NCI-H524 (cell line): Measurements from ENCODE around the gene SLC41A2.

Source experiments
- DNase-seq, 2 experiments: peaks; one replicate each; lab custom pipeline; 2025; lab: John Stamatoyannopoulos, UW

Gene SLC41A2

DNA sequence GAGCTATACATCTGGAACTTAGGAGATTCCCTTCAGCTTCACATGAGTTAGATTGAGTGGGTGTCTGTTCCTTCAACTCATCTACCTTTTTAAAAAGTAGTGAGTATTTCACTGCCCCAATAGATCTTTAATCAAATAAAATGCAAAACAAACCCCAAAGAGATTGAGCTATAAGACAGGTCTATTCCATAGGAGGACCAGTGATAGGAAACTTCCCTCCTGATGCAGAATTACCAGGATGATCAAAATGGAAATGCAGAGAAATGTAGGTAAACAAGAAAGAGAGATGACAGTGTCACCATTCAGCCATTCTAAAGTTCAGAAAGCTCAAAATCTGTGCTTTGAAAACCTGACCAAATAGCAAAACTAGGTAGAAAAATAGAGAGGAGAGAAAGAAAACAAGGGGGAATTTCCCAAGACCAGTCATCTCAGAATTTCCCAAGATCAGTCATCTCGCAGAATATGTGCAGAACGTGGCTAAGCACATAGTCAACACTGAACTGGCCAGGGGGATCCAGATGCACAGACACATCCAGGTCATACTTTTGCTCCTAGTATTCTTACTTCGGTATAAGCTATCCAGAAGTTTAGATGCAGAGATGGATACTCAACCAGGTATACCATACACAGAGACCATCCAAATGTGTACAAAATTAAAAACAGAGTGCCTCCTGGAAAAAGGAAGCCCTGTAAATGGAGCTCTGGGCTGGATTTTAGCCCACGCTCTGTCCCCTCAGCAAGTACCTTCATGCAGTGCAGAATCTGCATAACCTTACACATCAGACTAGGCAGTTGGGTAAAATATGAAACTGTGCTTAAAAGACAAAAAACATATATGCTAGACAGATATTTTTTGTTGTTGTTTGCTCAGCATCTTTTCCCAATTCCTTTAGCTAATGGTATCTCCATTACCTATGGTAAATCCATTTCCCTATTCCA is 27.4 kb downstream of the SLC41A2 start:
- no peak for DNase-seq

DNA sequence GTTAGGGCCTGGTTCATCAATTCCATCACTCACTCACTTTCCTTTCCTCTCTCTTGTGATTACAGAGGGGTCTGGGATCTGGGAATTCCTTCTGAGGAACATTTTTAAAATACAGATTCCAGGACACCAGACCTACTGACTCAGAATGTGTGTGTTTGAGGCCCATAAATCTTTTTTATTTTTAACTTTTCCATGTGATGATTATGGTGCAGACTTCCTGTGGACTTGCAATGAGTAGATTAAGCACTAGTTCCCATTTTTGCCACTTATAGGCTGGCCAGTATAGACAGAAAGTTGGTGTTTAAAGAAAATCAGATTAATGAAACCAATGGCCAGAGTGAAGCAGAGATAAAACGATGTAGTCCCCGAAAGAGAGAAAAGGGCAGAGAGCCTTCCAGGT is 28.1 kb downstream of the SLC41A2 start:
- no peak for DNase-seq

DNA sequence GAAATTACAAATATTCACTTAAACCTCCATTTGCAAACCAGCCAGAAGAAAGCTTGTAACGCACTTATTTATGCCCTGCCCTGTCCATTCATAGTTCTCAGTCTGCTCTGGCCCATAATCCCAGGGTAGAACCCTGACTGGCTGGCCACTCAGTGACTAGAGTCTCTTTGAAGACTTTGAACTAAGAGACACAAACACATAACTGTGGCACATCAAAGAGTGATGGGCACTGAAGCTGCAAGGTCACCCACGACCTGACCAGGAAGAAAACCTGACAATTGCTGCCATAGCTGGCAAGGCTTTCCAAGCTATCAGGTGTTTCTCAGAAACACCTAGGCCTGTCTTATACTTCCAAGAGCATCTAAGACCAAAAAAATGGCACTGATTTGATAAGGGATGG is 28.7 kb downstream of the SLC41A2 start:
- DNase-seq: no peak

DNA sequence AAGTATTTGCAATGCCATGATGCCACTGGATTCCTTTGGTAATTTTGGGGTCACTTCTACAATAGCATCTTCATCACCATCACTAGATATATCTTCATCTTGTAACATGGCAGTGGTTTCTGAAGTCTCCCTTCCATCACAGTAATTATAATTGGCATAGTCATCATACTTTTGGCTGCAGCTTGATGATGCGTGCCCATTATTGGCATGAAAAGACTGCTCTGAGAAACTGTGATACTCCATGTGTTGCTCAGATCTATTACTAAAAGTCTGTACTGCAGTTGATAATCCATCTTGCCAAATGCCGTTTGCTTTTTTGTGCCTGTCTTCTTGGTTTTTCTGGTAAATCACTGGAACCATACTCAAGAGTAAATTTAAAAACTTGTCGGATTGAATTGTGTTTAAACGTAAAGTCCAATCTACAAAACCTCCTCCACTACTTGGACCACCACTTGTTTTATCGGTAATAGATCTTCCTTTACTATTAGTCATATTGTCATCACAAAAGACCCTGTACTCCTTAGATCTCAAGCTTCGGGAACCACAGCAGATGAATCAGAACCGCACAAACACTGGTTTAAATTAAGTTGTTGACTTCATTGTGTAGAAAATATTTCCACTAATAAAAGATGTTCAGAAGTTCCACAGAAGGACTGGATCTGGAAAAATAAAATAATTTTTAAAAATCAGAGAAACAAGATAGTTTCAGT is 29.9 kb downstream of the SLC41A2 start:
- no peak for DNase-seq

DNA sequence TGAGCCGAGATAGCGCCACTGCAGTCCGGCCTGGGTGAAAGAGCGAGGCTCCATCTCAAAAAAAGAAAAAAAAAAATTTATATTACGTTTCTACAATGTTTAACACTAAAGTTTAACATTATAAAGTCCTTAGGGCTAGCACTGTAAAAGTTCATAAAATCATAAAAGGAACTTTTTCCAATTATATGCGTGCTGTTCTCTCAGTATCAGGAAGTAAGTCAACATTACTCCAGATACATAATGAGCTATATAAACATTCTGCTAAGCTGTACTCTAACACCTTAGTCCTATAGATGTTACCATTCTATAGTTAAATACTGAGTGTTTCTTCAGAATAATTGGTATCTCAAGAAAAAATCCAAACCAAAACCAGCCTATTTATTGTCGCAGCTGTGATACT is 32.6 kb downstream of the SLC41A2 start:
- no peak for DNase-seq

DNA sequence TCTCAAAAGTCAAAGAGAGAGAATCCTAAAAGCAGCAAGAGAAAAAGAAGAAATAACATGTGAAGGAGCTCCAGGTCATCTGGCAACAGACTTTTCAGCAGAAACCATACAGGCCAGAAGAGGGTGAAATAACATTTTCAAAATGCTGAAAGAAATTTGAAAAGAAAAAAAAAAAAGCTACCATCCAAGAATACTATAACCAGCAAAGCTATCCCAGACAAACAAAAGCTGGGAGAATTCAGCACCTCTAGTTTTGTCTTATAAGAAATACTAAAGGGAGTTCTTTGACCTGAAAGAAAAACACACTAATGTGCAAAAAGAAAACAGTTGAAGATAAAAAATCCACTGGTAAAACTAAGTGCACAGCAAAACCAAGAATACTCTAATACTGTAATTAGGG is 36.8 kb downstream of the SLC41A2 start:
- DNase-seq: no peak

DNA sequence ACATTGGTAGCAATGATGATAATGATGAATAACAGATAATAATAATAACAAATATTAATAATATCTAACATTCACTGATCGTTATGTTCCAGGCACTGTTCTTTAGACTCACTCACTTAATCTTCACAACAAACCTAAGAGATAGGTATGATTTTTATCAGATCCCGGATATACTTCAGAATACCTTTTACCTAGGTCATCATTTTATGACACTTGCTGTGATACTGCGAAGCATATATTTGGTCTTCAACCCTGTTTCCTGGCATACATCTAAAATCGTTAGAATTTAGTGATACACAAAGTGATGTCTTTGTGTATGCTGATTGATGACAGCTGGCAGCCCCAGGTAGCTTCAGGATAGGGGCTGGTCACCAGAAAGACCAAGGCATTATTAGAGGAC is 46.1 kb downstream of the SLC41A2 start:
- DNase-seq: no peak

DNA sequence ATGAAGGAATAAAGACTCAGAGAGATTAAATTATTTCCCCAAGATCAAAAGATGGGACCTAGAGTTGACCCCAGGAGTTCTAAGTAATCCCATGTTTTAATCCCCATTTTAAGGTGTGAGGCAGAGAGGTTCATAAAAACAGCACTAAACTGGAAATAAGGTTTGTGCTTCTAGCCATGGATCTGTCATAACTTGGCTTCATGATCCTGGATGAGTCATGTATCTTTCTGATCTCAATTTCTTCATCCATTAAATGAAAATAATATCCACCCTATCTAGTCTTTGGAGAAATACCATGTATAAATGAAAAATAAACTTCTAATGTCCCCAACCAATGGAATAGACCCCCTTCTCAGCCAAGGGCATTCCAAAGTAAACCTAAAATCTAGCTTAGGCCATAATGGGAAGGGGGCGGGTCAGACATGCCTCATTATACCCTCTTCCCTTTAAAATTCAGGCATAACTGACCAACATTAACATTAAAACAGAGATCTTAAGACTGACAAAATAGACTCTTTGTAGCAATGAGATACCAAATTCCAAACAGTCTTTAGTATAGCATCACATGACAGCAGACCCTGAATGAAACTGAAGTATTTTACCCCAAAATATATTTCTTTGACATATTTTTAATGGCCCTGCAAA is 47.8 kb downstream of the SLC41A2 start:
- no peak for DNase-seq

DNA sequence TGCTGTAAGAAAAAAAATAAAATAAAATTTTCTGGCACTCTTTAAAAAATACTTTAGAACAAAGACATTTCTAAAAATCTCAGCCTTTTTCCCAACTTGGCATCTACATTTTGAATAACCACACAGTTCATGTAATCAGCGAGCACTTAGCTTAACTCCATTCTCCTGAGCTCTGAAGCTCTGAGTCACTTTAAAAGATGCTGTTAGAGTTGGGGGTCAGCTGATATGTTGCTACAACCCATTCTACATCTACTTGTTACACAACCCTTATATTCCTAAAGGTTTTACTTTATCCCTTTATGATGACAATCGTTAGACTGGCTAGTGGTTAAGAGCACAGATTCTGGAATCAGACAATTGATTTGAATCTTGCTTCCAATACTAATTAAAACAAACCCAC is 48.3 kb downstream of the SLC41A2 start:
- no peak for DNase-seq
